Glutamatergic neuron (in vitro differentiated cells): ENCODE results near the gene TPM4. TPM values are rescaled to one million over a fixed set of nuclear protein-coding genes. Genes with fewer than 3 reads are reported as not detected.

ENCODE experiments used
- DNase-seq: peaks from one replicate; pipeline ENCODE4 v3.0.0; 2022
- H3K27ac Mint-ChIP-seq: one replicate; pipeline ENCODE4 v1.8.0; 2020; ENCODE audit warnings: mild to moderate bottlenecking, mixed read lengths, inconsistent platforms; ENCODE audit not compliant: unreplicated experiment
- H3K27me3 Mint-ChIP-seq: one replicate; pipeline ENCODE4 v1.8.0; 2020; ENCODE audit warnings: mild to moderate bottlenecking, moderate library complexity, mixed read lengths, inconsistent platforms; ENCODE audit not compliant: unreplicated experiment
- H3K36me3 Mint-ChIP-seq: one replicate; pipeline ENCODE4 v1.8.0; 2020; ENCODE audit warnings: mild to moderate bottlenecking, mixed read lengths, inconsistent platforms; ENCODE audit not compliant: unreplicated experiment
- H3K4me1 Mint-ChIP-seq: one replicate; pipeline ENCODE4 v1.8.0; 2020; ENCODE audit warnings: mild to moderate bottlenecking, low read depth, mixed read lengths, inconsistent platforms; ENCODE audit not compliant: unreplicated experiment
- H3K4me3 Mint-ChIP-seq: one replicate; pipeline ENCODE4 v1.8.0; 2020; ENCODE audit warnings: mild to moderate bottlenecking, mixed read lengths, inconsistent platforms; ENCODE audit not compliant: unreplicated experiment
- H3K9me3 Mint-ChIP-seq: one replicate; pipeline ENCODE4 v1.8.0; 2020; ENCODE audit warnings: mild to moderate bottlenecking, moderate library complexity, mixed read lengths, inconsistent platforms; ENCODE audit not compliant: unreplicated experiment
- CTCF ChIP-seq: fragments of 200-600 bp; sonication (generic); IDR thresholded peaks from one replicate; pipeline ENCODE4 v1.5.0; 2021; ENCODE audit not compliant: partially characterized antibody, unreplicated experiment
- total RNA-seq: library from RNA; stranded (reverse); fragmentation: NEBNext Ultra II Directional; extraction: Animal tissue kit (Norgen Biotek cat#: 25700); gene quantifications from one replicate; pipeline ENCODE4 v1.2.1, GENCODE V29; 2021; ENCODE audit not compliant: unreplicated experiment

TPM4 gene
- total RNA-seq, 1 donor from 2014 or later = 310 TPM

GRCh38 chr19:16133818-16134217 is 57.5 kb downstream of the TPM4 start:
- peaks cover 12% of the 10 kb centered on the region for H3K36me3 Mint-ChIP-seq
- H3K27ac Mint-ChIP-seq = no peak overlapping the region

GRCh38 chr19:16134510-16134909 is 58.2 kb downstream of the TPM4 start:
- peaks cover 12% of the 10 kb centered on the region for H3K36me3 Mint-ChIP-seq
- DNase-seq = no peak
- H3K27ac Mint-ChIP-seq = no peak overlapping the region
- no peak overlapping the region for H3K4me3 Mint-ChIP-seq
- H3K27me3 Mint-ChIP-seq = peaks cover 9% of the 10 kb centered on the region
- peaks cover 17% of the 10 kb centered on the region for H3K9me3 Mint-ChIP-seq
- TF ChIP-seq CTCF = no peak
- H3K4me1 Mint-ChIP-seq = no peaks in the 10 kb centered on the region

More at GRCh38 chr19:16133818-16134217, 57.5 kb downstream of the TPM4 start:
- Mint-ChIP-seq H3K27me3 (peaks cover 8% of the 10 kb centered on the region), H3K4me1 (no peaks in the 10 kb centered on the region), H3K9me3 (peaks cover 14% of the 10 kb centered on the region), H3K4me3 (no peak overlapping the region)
- no peak for DNase-seq
- no peak for TF ChIP-seq CTCF

- Mint-ChIP-seq H3K27ac (no peak overlapping the region), H3K9me3 (peaks cover 18% of the 10 kb centered on the region), H3K4me1 (no peaks in the 10 kb centered on the region), H3K4me3 (no peak overlapping the region), H3K36me3 (peaks cover 12% of the 10 kb centered on the region), H3K27me3 (peaks cover 11% of the 10 kb centered on the region)
- TF ChIP-seq CTCF = no peak
- no peak for DNase-seq
Observed at GRCh38 chr19:16135430-16136127, 59.3 kb downstream of the TPM4 start.

GRCh38 chr19:16136185-16136999 is 60.1 kb downstream of the TPM4 start:
- DNase-seq = no peak
- Mint-ChIP-seq H3K4me3 (no peak overlapping the region), H3K9me3 (peaks cover 19% of the 10 kb centered on the region), H3K27me3 (peaks cover 11% of the 10 kb centered on the region), H3K36me3 (peaks cover 12% of the 10 kb centered on the region), H3K4me1 (no peaks in the 10 kb centered on the region), H3K27ac (no peak overlapping the region)
- TF ChIP-seq CTCF = no peak

- Mint-ChIP-seq H3K27me3 (peaks cover 11% of the 10 kb centered on the region), H3K4me3 (no peak overlapping the region), H3K9me3 (peaks cover 19% of the 10 kb centered on the region), H3K27ac (no peak overlapping the region), H3K36me3 (no peaks in the 10 kb centered on the region), H3K4me1 (no peaks in the 10 kb centered on the region)
- TF ChIP-seq CTCF = no peak
- no peak for DNase-seq
Observed at GRCh38 chr19:16139752-16140151, 63.5 kb downstream of the TPM4 start.
